ENCODE measurements around the gene SLC1A2. TPM values are rescaled to one million over a fixed set of nuclear protein-coding genes. Genes with fewer than 3 reads are reported as not detected.

The SLC1A2 gene
- total RNA-seq, 1 donor from 2014 or later: not detected

GRCh38 chr11:35427071-35427470 is 7.7 kb upstream of the SLC1A2 start:
- no peak for DNase-seq (ENCODE audit: low read depth)
- Histone ChIP-seq H3K4me3 (ENCODE audit: low read depth, low read length) (no peak overlapping the region), H3K27me3 (ENCODE audit: control insufficient read depth, insufficient read depth, low read length) (peaks cover 37% of the 10 kb centered on the region), H3K36me3 (ENCODE audit: control insufficient read depth, insufficient read depth, low read length) (no peaks in the 10 kb centered on the region)
- TF ChIP-seq, protein P1, sequence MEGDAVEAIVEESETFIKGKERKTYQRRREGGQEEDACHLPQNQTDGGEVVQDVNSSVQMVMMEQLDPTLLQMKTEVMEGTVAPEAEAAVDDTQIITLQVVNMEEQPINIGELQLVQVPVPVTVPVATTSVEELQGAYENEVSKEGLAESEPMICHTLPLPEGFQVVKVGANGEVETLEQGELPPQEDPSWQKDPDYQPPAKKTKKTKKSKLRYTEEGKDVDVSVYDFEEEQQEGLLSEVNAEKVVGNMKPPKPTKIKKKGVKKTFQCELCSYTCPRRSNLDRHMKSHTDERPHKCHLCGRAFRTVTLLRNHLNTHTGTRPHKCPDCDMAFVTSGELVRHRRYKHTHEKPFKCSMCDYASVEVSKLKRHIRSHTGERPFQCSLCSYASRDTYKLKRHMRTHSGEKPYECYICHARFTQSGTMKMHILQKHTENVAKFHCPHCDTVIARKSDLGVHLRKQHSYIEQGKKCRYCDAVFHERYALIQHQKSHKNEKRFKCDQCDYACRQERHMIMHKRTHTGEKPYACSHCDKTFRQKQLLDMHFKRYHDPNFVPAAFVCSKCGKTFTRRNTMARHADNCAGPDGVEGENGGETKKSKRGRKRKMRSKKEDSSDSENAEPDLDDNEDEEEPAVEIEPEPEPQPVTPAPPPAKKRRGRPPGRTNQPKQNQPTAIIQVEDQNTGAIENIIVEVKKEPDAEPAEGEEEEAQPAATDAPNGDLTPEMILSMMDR (IDR thresholded peaks at IDR 0.05; ENCODE audit: insufficient read depth, low read length, poor library complexity, severe bottlenecking): no peak

GRCh38 chr11:35426351-35426750 is 7.0 kb upstream of the SLC1A2 start:
- H3K36me3 ChIP-seq (ENCODE audit: control insufficient read depth, insufficient read depth, low read length): no peaks in the 10 kb centered on the region
- H3K4me3 ChIP-seq (ENCODE audit: low read depth, low read length): no peak overlapping the region
- no peak for DNase-seq (ENCODE audit: low read depth)
- TF ChIP-seq, protein P1 (IDR thresholded peaks at IDR 0.05; ENCODE audit: insufficient read depth, low read length, poor library complexity, severe bottlenecking): no peak
- peaks cover 42% of the 10 kb centered on the region for H3K27me3 ChIP-seq (ENCODE audit: control insufficient read depth, insufficient read depth, low read length)

DNA sequence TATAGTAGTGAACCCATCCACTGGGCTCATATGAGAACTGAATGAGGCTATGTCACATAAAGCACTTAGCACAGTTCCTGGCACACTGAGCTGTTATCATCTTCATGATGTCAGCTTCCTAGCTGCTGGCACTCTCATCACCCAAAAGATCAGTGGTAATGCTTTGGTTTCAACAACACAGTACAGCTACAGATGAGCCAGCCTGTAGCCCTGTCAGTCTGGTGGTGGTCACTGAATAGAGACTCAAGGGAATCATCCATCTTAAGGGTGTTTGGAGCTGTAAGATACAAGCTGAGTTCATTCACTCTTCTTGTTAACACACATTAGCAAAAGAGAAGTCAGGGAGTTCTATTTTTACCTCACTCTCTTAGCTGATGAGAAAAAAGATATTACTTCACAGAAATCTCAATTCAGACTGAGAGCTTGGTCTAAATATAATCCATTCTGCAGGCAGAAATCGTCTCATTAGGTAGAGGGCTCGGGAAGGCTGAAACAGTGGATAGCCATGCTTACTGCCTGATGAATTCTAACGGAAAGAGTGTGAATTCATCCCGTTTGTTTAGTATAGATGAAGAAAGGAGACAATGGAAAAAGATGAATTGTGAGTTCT is 6.3 kb upstream of the SLC1A2 start:
- H3K27me3 ChIP-seq (ENCODE audit: control insufficient read depth, insufficient read depth, low read length): peaks cover 40% of the 10 kb centered on the region
- no peaks in the 10 kb centered on the region for H3K36me3 ChIP-seq (ENCODE audit: control insufficient read depth, insufficient read depth, low read length)
- no peak for DNase-seq (ENCODE audit: low read depth)
- no peak overlapping the region for H3K4me3 ChIP-seq (ENCODE audit: low read depth, low read length)
- TF ChIP-seq, protein P1 (IDR thresholded peaks at IDR 0.05; ENCODE audit: insufficient read depth, low read length, poor library complexity, severe bottlenecking): no peak

- no peak for DNase-seq (ENCODE audit: low read depth)
- TF ChIP-seq, protein P1 (IDR thresholded peaks at IDR 0.05; ENCODE audit: insufficient read depth, low read length, poor library complexity, severe bottlenecking): no peak
- Histone ChIP-seq H3K4me3 (ENCODE audit: low read depth, low read length) (no peak overlapping the region), H3K27me3 (ENCODE audit: control insufficient read depth, insufficient read depth, low read length) (peaks cover 49% of the 10 kb centered on the region), H3K36me3 (ENCODE audit: control insufficient read depth, insufficient read depth, low read length) (no peaks in the 10 kb centered on the region)
Measured at GRCh38 chr11:35424157-35424940, 5.0 kb upstream of the SLC1A2 start.

GRCh38 chr11:35420371-35420770 is 1.0 kb upstream of the SLC1A2 start:
- H3K4me3 ChIP-seq (ENCODE audit: low read depth, low read length): no peak overlapping the region
- no peak for DNase-seq (ENCODE audit: low read depth)
- no peaks in the 10 kb centered on the region for H3K36me3 ChIP-seq (ENCODE audit: control insufficient read depth, insufficient read depth, low read length)
- TF ChIP-seq, protein P1 (IDR thresholded peaks at IDR 0.05; ENCODE audit: insufficient read depth, low read length, poor library complexity, severe bottlenecking): no peak
- peaks cover 67% of the 10 kb centered on the region for H3K27me3 ChIP-seq (ENCODE audit: control insufficient read depth, insufficient read depth, low read length)
